IPS-20b (cell line): ENCODE data around the gene CPA1.
A peak's percentile ranks its signal among the peaks of the same experiment; 100 is the strongest.

Experiments used
- H3K27ac ChIP-seq: one replicate; pipeline ENCODE4 v1.5.1; 2013; ENCODE audit warnings: low read length
- H3K27me3 ChIP-seq: 2 replicates; pipeline ENCODE4 v1.6.1; 2013; ENCODE audit warnings: mild to moderate bottlenecking, low read length, inconsistent platforms; ENCODE audit not compliant: insufficient read depth
- H3K36me3 ChIP-seq: 2 replicates; pipeline ENCODE4 v1.6.1; 2013; ENCODE audit warnings: low read depth, mild to moderate bottlenecking, inconsistent platforms, low read length, moderate library complexity; ENCODE audit not compliant: insufficient read depth
- H3K4me1 ChIP-seq: 2 replicates; pipeline ENCODE4 v1.6.1; 2013; ENCODE audit warnings: mild to moderate bottlenecking, control low read depth, inconsistent platforms, low read length, moderate library complexity; ENCODE audit not compliant: insufficient read depth
- H3K4me3 ChIP-seq: 2 replicates; pipeline ENCODE4 v1.5.1; 2013; ENCODE audit warnings: mild to moderate bottlenecking, low read length, inconsistent platforms
- H3K9ac ChIP-seq: 2 replicates; pipeline ENCODE4 v1.6.1; 2013; ENCODE audit warnings: low read depth, mild to moderate bottlenecking, inconsistent platforms, low read length, moderate library complexity
- H3K9me3 ChIP-seq: 2 replicates; pipeline ENCODE4 v1.6.1; 2013; ENCODE audit warnings: mild to moderate bottlenecking, low read depth, low read length, inconsistent platforms; ENCODE audit not compliant: insufficient read depth

Gene CPA1

GRCh38 chr7:130358471-130358870, 21.8 kb upstream of the CPA1 start:
- no peak overlapping the region for H3K9ac ChIP-seq
- peaks cover 12% of the 10 kb centered on the region for H3K4me1 ChIP-seq
- no peak overlapping the region for H3K27ac ChIP-seq
- H3K4me3 ChIP-seq, result no peak overlapping the region
- H3K27me3 ChIP-seq, result no peaks in the 10 kb centered on the region
- H3K9me3 ChIP-seq, result no peaks in the 10 kb centered on the region; the same call in 1 of the 2 replicates
- H3K36me3 ChIP-seq, result no peaks in the 10 kb centered on the region

GRCh38 chr7:130359276-130359857, 20.9 kb upstream of the CPA1 start:
- Histone ChIP-seq H3K9ac (no peak overlapping the region), H3K4me1 (peaks cover 12% of the 10 kb centered on the region), H3K36me3 (no peaks in the 10 kb centered on the region), H3K27me3 (no peaks in the 10 kb centered on the region), H3K4me3 (no peak overlapping the region), H3K9me3 (no peaks in the 10 kb centered on the region; the same call in 1 of the 2 replicates), H3K27ac (no peak overlapping the region)

- Histone ChIP-seq H3K9me3 (no peaks in the 10 kb centered on the region; the same call in 1 of the 2 replicates), H3K27me3 (no peaks in the 10 kb centered on the region), H3K9ac (no peak overlapping the region), H3K4me3 (no peak overlapping the region), H3K36me3 (no peaks in the 10 kb centered on the region), H3K4me1 (peaks cover 22% of the 10 kb centered on the region), H3K27ac (no peak overlapping the region)
Measured at GRCh38 chr7:130360518-130360917, 19.8 kb upstream of the CPA1 start.

GRCh38 chr7:130361681-130362080, 18.6 kb upstream of the CPA1 start:
- Histone ChIP-seq H3K4me3 (no peak overlapping the region), H3K9ac (no peak overlapping the region), H3K27ac (no peak overlapping the region), H3K36me3 (no peaks in the 10 kb centered on the region), H3K4me1 (peaks cover 17% of the 10 kb centered on the region), H3K9me3 (no peaks in the 10 kb centered on the region; the same call in 1 of the 2 replicates), H3K27me3 (no peaks in the 10 kb centered on the region)

- Histone ChIP-seq H3K36me3 (no peaks in the 10 kb centered on the region), H3K4me1 (peaks cover 13% of the 10 kb centered on the region; the same call in 1 of the 2 replicates), H3K27ac (no peak overlapping the region), H3K9me3 (no peaks in the 10 kb centered on the region; the same call in 1 of the 2 replicates), H3K27me3 (no peaks in the 10 kb centered on the region), H3K9ac (no peak overlapping the region), H3K4me3 (no peak overlapping the region)
Measured at GRCh38 chr7:130362251-130362816, 18.0 kb upstream of the CPA1 start.

GRCh38 chr7:130363026-130363847, 17.1 kb upstream of the CPA1 start:
- H3K9ac ChIP-seq, result no peak overlapping the region
- H3K36me3 ChIP-seq, result no peaks in the 10 kb centered on the region
- H3K4me1 ChIP-seq, result peaks cover 13% of the 10 kb centered on the region; the same call in 1 of the 2 replicates
- no peak overlapping the region for H3K4me3 ChIP-seq
- no peak overlapping the region for H3K27ac ChIP-seq
- no peaks in the 10 kb centered on the region; the same call in 1 of the 2 replicates for H3K9me3 ChIP-seq
- H3K27me3 ChIP-seq, result no peaks in the 10 kb centered on the region

- Histone ChIP-seq H3K9ac (peak overlapping the region; percentile 2; the same call in 1 of the 2 replicates), H3K27me3 (no peaks in the 10 kb centered on the region), H3K9me3 (no peaks in the 10 kb centered on the region), H3K27ac (no peak overlapping the region), H3K36me3 (no peaks in the 10 kb centered on the region), H3K4me1 (peaks cover 13% of the 10 kb centered on the region; the same call in 1 of the 2 replicates), H3K4me3 (no peak overlapping the region)
Measured at GRCh38 chr7:130364451-130364850, 15.8 kb upstream of the CPA1 start.

- H3K27me3 ChIP-seq, result no peaks in the 10 kb centered on the region
- H3K9ac ChIP-seq, result peak overlapping the region; percentile 2; the same call in 1 of the 2 replicates
- no peak overlapping the region for H3K4me3 ChIP-seq
- no peaks in the 10 kb centered on the region for H3K36me3 ChIP-seq
- peaks cover 13% of the 10 kb centered on the region; the same call in 1 of the 2 replicates for H3K4me1 ChIP-seq
- H3K9me3 ChIP-seq, result no peaks in the 10 kb centered on the region
- H3K27ac ChIP-seq, result peak overlapping the region; percentile 70
Measured at GRCh38 chr7:130365088-130365487, 15.2 kb upstream of the CPA1 start.

- peak overlapping the region; percentile 70 for H3K27ac ChIP-seq
- no peaks in the 10 kb centered on the region for H3K9me3 ChIP-seq
- no peaks in the 10 kb centered on the region for H3K27me3 ChIP-seq
- no peak overlapping the region for H3K4me3 ChIP-seq
- no peaks in the 10 kb centered on the region for H3K36me3 ChIP-seq
- H3K4me1 ChIP-seq, result peaks cover 13% of the 10 kb centered on the region; the same call in 1 of the 2 replicates
- peak overlapping the region; percentile 2; the same call in 1 of the 2 replicates for H3K9ac ChIP-seq
Measured at GRCh38 chr7:130365511-130366441, 14.5 kb upstream of the CPA1 start.

- no peaks in the 10 kb centered on the region for H3K9me3 ChIP-seq
- H3K27ac ChIP-seq, result no peak overlapping the region
- no peaks in the 10 kb centered on the region for H3K27me3 ChIP-seq
- no peaks in the 10 kb centered on the region for H3K36me3 ChIP-seq
- no peak overlapping the region for H3K9ac ChIP-seq
- H3K4me3 ChIP-seq, result no peak overlapping the region
- peaks cover 13% of the 10 kb centered on the region; the same call in 1 of the 2 replicates for H3K4me1 ChIP-seq
Measured at GRCh38 chr7:130366564-130366963, 13.7 kb upstream of the CPA1 start.
